Measurements from ENCODE around the gene PSORS1C2.

The PSORS1C2 gene

GRCh38 chr6:31112478-31112877 is 26.4 kb downstream of the PSORS1C2 start, which contains the start of gene C6orf15:
C6orf15 (minus strand) TSS chr6:31112575; CDS start chr6:31112555, 20 bp downstream.
- DNase-seq: no peak

DNA sequence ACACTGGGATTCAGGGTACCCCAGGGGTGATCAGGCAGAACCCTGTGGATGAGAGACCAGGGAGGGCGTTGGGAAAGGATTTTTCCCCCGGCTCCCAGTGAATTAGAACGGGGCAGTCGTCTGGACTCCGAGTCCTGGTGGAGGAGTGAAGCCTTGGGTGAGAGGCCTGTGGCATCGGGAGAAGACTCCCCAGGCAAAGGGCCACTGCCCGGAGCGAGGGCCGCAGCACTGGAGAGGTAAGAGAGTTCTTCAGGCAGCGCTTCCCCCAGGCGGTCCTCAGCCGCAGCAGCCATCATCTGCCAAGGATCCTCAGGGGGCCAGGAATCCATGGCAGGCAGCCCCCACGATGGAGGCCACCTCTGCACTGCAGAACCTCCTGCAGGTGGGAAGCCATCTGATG is 27.2 kb downstream of the PSORS1C2 start:
- no peak for DNase-seq

- no peak for DNase-seq
Measured at GRCh38 chr6:31110825-31111582, 27.9 kb downstream of the PSORS1C2 start.

DNA sequence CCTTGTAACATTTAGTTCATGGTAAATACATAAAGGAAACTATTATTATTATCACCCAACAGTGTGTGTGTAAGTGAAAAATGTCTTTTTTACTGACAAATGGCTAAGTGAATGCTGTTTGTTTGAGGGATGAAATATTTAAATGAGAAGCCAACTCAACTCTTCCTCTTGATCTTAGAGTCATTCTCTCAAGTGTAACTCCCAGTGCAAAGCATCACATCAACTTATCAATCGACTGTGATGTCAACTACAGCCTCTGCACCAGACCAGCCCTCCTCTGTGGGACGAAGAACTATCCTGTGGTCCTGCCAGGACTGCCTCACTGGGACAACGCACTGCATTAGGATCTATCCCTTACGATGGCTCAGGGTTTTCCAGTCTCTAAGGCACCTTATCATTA is 31.8 kb downstream of the PSORS1C2 start:
- no peak for DNase-seq

- DNase-seq: no peak
Measured at GRCh38 chr6:31103136-31103535, 35.7 kb downstream of the PSORS1C2 start.

DNA sequence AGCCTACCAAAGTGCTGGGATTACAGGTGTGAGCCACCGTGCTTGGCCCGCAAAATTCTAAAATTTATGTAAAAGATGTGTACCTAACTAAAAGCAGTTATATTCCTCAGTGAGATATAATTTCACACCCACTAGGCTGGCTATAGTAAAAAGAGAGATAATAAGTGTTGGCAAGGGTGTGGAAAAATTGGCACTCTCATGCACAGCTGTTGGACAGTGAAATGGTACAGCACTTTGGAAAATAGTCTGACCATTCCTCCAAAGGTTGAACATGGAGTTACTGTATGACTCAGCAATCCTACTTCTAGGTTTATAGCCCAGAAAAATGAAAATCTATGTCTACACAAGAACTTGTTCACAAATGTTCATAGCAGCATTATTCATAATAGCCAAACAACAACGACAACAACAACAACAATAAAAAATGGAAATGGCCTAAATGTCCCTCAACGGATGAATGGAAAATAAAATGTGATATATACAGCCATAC is 40.4 kb downstream of the PSORS1C2 start:
- DNase-seq: no peak

GRCh38 chr6:31096656-31097055 is 42.2 kb downstream of the PSORS1C2 start:
- no peak for DNase-seq

DNA sequence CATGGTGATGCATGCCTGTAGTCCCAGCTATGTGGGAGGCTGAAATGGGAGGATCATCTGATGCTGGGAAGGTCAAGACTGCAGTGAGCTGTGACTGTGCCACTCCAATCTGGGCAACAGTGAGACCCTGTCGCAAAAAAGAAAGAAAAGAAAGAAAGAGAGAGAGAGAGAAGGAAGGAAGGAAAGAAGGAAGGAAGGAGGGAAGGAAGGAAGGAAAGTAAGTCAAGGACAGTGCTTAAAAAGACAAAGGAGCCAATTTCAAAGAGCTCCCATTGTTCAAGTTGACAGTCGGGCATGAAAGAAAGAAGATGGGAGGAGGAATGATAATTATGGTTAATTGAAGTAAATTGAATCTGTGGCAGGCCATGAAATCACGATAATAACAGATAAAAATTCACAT is 42.7 kb downstream of the PSORS1C2 start:
- no peak for DNase-seq

DNA sequence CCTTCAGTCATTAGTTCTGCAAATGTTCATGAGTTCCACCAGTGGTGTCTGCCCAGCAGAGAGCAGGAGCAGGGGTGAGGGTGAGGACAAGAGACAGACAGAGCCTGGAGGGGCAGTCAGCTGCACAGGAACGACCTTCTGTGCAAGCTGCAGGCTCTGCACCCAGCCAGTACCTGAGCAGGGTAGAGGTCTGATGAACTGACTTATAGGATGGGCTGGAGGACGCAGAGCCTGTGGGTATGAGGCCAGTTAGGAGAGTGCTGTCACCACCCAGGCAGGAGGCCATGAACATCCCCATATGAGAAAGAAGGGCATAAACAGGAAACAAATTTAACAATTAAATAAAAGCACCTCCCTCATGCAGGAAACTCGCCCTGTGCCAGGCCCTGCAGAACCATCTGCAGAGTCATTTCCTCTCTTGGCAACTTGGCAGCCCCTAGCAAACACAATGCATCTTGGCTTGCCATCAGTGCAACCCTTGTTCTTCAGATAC is 44.4 kb downstream of the PSORS1C2 start:
- DNase-seq: peak; percentile 23

DNA sequence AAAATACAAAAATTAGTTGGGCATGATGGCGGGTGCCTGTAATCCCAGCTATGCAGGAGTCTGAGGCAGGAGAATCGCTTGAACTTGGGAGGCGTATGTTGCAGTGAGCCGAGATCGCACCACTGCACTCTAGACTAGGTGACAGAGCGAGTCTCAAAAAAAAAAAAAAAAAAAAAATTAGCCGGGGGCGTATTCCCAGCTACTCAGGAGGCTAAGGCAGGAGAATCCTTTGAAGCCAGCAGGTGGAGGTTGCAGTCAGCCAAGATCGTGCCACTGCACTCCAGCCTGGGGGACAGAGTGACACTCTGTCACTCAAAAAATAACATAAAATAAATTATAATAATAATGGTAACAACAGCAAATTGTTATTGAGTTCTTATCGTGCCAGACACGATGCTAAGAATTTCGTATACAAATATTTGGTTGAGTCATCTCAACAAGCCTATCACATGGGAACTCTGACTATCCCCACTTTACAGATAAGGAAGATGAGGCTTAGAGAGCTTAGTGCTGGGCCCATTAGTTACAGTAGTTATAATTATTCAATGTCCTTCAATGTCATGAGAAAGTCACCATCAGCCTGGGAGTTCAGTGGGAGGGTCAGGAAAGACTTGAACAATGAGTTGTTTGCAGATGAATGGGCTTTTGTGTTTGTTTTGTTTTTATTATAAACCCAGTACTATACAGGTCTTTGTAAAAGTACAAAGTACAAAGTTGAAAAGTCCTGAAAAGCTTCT is 45.9 kb downstream of the PSORS1C2 start:
- no peak for DNase-seq

DNA sequence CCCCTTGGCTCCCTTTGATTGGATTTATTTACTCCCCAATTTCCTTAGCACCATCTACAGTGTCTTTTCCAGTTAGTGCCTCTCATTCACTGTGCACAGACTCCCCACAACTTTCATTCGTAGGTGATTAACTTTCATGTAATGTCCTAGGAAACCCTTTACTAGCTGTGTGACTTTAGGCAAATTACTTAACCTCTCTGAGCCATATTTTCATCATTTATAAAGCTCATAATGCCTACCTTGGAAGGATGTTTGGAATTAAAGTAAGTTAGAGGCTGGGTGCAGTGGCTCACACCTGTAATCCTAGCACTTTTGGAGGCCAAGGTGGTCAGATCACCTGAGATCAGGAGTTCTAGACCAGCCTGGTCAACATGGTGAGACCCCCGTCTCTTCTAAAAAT is 46.6 kb downstream of the PSORS1C2 start:
- no peak for DNase-seq

GRCh38 chr6:31091680-31092079 is 47.2 kb downstream of the PSORS1C2 start:
- DNase-seq: no peak

DNA sequence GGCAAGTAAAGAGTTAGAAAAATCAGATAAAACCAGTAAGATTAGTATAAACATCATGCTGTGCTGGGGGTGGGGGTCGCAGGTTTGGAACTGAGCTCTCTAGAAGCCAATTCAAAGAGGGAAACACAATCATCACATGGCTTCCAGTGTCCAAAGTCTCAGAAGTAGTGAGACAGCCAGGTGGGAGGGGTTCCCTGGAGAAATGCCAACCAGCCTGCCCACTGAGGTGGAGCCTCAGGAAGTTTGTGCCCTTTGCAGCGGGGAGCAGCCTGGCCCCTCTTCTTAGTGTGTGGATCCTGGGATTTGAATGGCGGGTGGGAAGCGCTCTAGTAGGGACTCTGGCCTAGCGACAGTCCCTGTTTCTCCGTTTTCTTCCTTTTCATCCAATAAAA is 47.9 kb downstream of the PSORS1C2 start:
- no peak for DNase-seq

GRCh38 chr6:31090275-31090972 is 48.4 kb downstream of the PSORS1C2 start:
- no peak for DNase-seq
